A549 (cell line): ENCODE data around the gene GYG2. TPM values are rescaled to one million over a fixed set of nuclear protein-coding genes. Genes with fewer than 3 reads are reported as not detected.
"Not testable (repeated sequence)": the region's sequence is repeated elsewhere in the genome, so short reads cannot be mapped to it uniquely, and the experiment has no call there.

ENCODE experiments used
- ATAC-seq, 2 experiments: fragments of 200-7000 bp in 1 of 2; fragments of >200 bp in 1 of 2; cut with Nextera tagmentation in 1 of 2; cut with Tn5 transposase in 1 of 2; 3 replicates each; pipeline versions ENCODE4 v1.8.0 to v1.9.1; 2018 to 2020; ENCODE audit warnings: mild to moderate bottlenecking in 1 of 2, moderate library complexity in 1 of 2
- CTCF ChIA-PET: fragments of 300-600 bp; sonication (Branson Sonifier 250); formaldehyde crosslinking; extraction: SDS; loops from one replicate; lab custom pipeline; 2021; ENCODE audit warnings: antibody characterized with exemption, inconsistent platforms; lab: Yijun Ruan, JAX
- POLR2A ChIA-PET: fragments of 350-600 bp; formaldehyde crosslinking; extraction: SDS; loops from one replicate; lab custom pipeline; 2021; ENCODE audit warnings: antibody characterized with exemption, inconsistent platforms; lab: Yijun Ruan, JAX
- DNase-seq, 2 experiments: peaks; one replicate each; pipeline versions ENCODE4 v3.0.0 to v3.0.0-alpha.2; 2011 to 2016; ENCODE audit warnings: low read depth in 1 of 2, low spot score in 1 of 2
- FAIRE-seq: peaks from 2 replicates; lab custom pipeline; 2011; peaks lifted over from hg19 to GRCh38; lab: Jason Lieb, UNC
- H3K27ac ChIP-seq, 2 experiments: fragments of >200 bp; sonication (Bioruptor Twin); formaldehyde crosslinking; 3 replicates each; pipeline ENCODE4 v1.5.1; 2016 to 2017
- H3K4me1 ChIP-seq: fragments of >200 bp; sonication (Bioruptor Twin); formaldehyde crosslinking; 3 replicates; pipeline ENCODE4 v1.6.1; 2016
- H3K4me2 ChIP-seq: fragments of >200 bp; sonication (Bioruptor Twin); formaldehyde crosslinking; 3 replicates; pipeline ENCODE4 v1.6.1; 2016
- H3K4me3 ChIP-seq: fragments of >200 bp; sonication (Bioruptor Twin); formaldehyde crosslinking; 3 replicates; pipeline ENCODE4 v1.5.1; 2016
- H3K9me3 ChIP-seq: fragments of >200 bp; sonication (Bioruptor Twin); formaldehyde crosslinking; 3 replicates; pipeline ENCODE4 v1.6.1; 2016
- CBX2 ChIP-seq: fragments of 200-600 bp; sonication (generic); IDR thresholded peaks from 2 replicates; pipeline ENCODE4 v1.6.1; 2016; ENCODE audit warnings: low read depth, mild to moderate bottlenecking, borderline replicate concordance
- CTCF ChIP-seq: fragments of >200 bp; sonication (Bioruptor Twin); formaldehyde crosslinking; IDR thresholded peaks from 3 replicates; pipeline ENCODE4 v1.5.1; 2016
- FOSL2 ChIP-seq, 2 experiments: fragments of 450-650 bp in 1 of 2; fragments of >200 bp in 1 of 2; sonication (Bioruptor Twin) in 1 of 2; formaldehyde crosslinking; IDR thresholded peaks; 2 replicates each; pipeline versions ENCODE4 v1.5.0 to v1.6.1; 2016 to 2020; ENCODE audit warnings: mild to moderate bottlenecking in 1 of 2, moderate library complexity in 1 of 2
- FOXS1 ChIP-seq: fragments of 250-450 bp; sonication (Bioruptor Pico); IDR thresholded peaks from 2 replicates; pipeline ENCODE4 v1.5.0; 2020; ENCODE audit warnings: mild to moderate bottlenecking, moderate library complexity
- HOXA7 ChIP-seq: fragments of 250-450 bp; sonication (Bioruptor Pico); IDR thresholded peaks from 2 replicates; pipeline ENCODE4 v1.5.0; 2020; ENCODE audit warnings: mild to moderate bottlenecking, moderate library complexity
- HOXB5 ChIP-seq: fragments of 250-450 bp; sonication (Bioruptor Pico); IDR thresholded peaks from 2 replicates; pipeline ENCODE4 v1.5.0; 2020; ENCODE audit warnings: mild to moderate bottlenecking, moderate library complexity
- NFE2L2 ChIP-seq: fragments of 150-350 bp; conservative IDR thresholded peaks from 2 replicates; pipeline ENCODE4 v1.6.1; 2014; ENCODE audit warnings: low read length
- RAD21 ChIP-seq, 2 experiments: fragments of >200 bp in 1 of 2; sonication (Bioruptor Twin) in 1 of 2; formaldehyde crosslinking in 1 of 2; IDR thresholded peaks in 1 of 2; conservative IDR thresholded peaks in 1 of 2; 2 replicates in 1 of 2; 3 replicates in 1 of 2; pipeline ENCODE4 v1.6.1; 2012 to 2018; ENCODE audit warnings: inconsistent platforms in 1 of 2
- SMC3 ChIP-seq: fragments of >200 bp; sonication (Bioruptor Twin); formaldehyde crosslinking; IDR thresholded peaks from 3 replicates; pipeline ENCODE4 v1.6.1; 2018; ENCODE audit warnings: inconsistent platforms
- ZC3H11A ChIP-seq: fragments of 450-650 bp; IDR thresholded peaks from 2 replicates; pipeline ENCODE4 v1.6.1; 2014; ENCODE audit warnings: antibody characterized with exemption, mild to moderate bottlenecking
- WGBS: methylation state at CpG from one replicate; pipeline ENCODE4 v1.1.6; 2017; ENCODE audit errors: missing lambda C conversion rate; 5-methylcytosine and 5-hydroxymethylcytosine counted together
- polyA plus RNA-seq, 4 experiments: library from polyadenylated mRNA; depleted of rRNA in 3 of 4; stranded (reverse); fragments of >200 nt; fragmentation: RNase III in 1 of 4; extraction: RNeasy Plus Mini Kit Qiagen cat#74134 plus additional on column Dnase treatment in 1 of 4; gene quantifications; 2 replicates in 3 of 4; 3 replicates in 1 of 4; pipeline ENCODE4 v1.2.3, GENCODE V29; 2011 to 2017

GYG2 gene
- polyA plus RNA-seq, 2 of the 4 experiments (the other 2 are of a cell fraction), result 12.7 to 14.3 TPM

GRCh38 chrX:2804106-2804843 lies 24.5 kb upstream of the GYG2 start:
- H3K4me1 ChIP-seq, H3K9me3 ChIP-seq, FAIRE-seq, POLR2A ChIA-PET, H3K4me3 ChIP-seq, DNase-seq, CTCF ChIA-PET: not testable (repeated sequence)
- WGBS, result 84% methylated on average over 13 of the region's 18 CpGs
- Histone ChIP-seq H3K4me2 (0 out of 3 replicates have a peak overlapping the region, but pooled peaks have one; percentile 27), H3K27ac (peak overlapping the region in 1 of 2 experiments; percentile 69; a peak in 2 of 6 replicates)
- 0 out of 6 replicates have a peak, but pooled peaks of 1 of the 2 experiments have one; percentile 19 for ATAC-seq

- DNase-seq; H3K4me3 ChIP-seq; H3K4me1 ChIP-seq; CTCF ChIA-PET; POLR2A ChIA-PET; FAIRE-seq; H3K9me3 ChIP-seq; TF ChIP-seq FOSL2 (IDR thresholded peaks at IDR 0.05): not testable (repeated sequence)
- 78% methylated on average over 6 of the region's 20 CpGs for WGBS
- TF ChIP-seq FOSL2 (CRISPR knock-in tag; IDR thresholded peaks at IDR 0.05), result peak; percentile 29; the same call in 1 of the 2 replicates
- H3K4me2 ChIP-seq, result 0 out of 3 replicates have a peak overlapping the region, but pooled peaks have one; percentile 27
- peak overlapping the region; percentile 25 to 69; a peak in 4 of 6 replicates for H3K27ac ChIP-seq
- peak; percentile 78 to 83 for ATAC-seq
Observed at GRCh38 chrX:2804858-2805257, 23.9 kb upstream of the GYG2 start.

- no peak for DNase-seq
- no peak for ATAC-seq
- Histone ChIP-seq H3K4me1 (peaks cover 10% of the 10 kb centered on the region), H3K4me2 (no peak overlapping the region), H3K4me3 (no peak overlapping the region), H3K27ac (peak overlapping the region in 1 of 2 experiments; percentile 81; a peak in 3 of 6 replicates), H3K9me3 (no peaks in the 10 kb centered on the region; the same call in 2 of the 3 replicates)
- 67% methylated on average over 5 of the region's 5 CpGs for WGBS
- no peak for FAIRE-seq
- CTCF ChIA-PET, result interaction anchor here (2.1 kb wide), 1 partner anchor 8 kb away, joined by 6 read pairs; no protein-coding TSS in a partner anchor
- no peak for TF ChIP-seq HOXB5
- no peak for TF ChIP-seq RAD21 (conservative IDR thresholded peaks at IDR 0.05 in 1 of 2, IDR thresholded peaks at IDR 0.05 in 1 of 2)
- TF ChIP-seq ZC3H11A, result no peak
- TF ChIP-seq FOXS1, result no peak
- no peak for TF ChIP-seq CBX2
- TF ChIP-seq NFE2L2, result no peak
- TF ChIP-seq HOXA7 (CRISPR knock-in tag), result no peak
- POLR2A ChIA-PET, result no interaction called here
Observed at GRCh38 chrX:2811271-2811670, 17.5 kb upstream of the GYG2 start.

- TF ChIP-seq CTCF (peak; percentile 54), RAD21 (conservative IDR thresholded peaks at IDR 0.05 in 1 of 2, IDR thresholded peaks at IDR 0.05 in 1 of 2) (peak; percentile 66 to 70), SMC3 (peak; percentile 65)
- 0 out of 3 replicates have a peak overlapping the region, but pooled peaks have one; percentile 3 for H3K4me3 ChIP-seq
- peak overlapping the region; percentile 50 for H3K4me2 ChIP-seq
- H3K9me3 ChIP-seq, POLR2A ChIA-PET, H3K4me1 ChIP-seq: not testable (repeated sequence)
- DNase-seq (peak in 1 of 2 experiments; percentile 58), FAIRE-seq (peak; percentile 77), ATAC-seq (peak; percentile 81 to 92)
- CTCF ChIA-PET, result interaction anchor here (0.7 to 2.1 kb wide), 2 partner anchors 7 to 12 kb away, joined by 3 to 6 read pairs; no protein-coding TSS in a partner anchor
- WGBS, result 23% methylated on average over 13 of the region's 16 CpGs
- H3K27ac ChIP-seq, result peak overlapping the region; percentile 61 to 81
Observed at GRCh38 chrX:2812161-2812907, 16.4 kb upstream of the GYG2 start.
